Astrocyte (in vitro differentiated cells and primary cell): ENCODE data around the gene PNMA1. TPM values are rescaled to one million over a fixed set of nuclear protein-coding genes. Genes with fewer than 3 reads are reported as not detected.

Experiments used
- DNase-seq: peaks from one replicate; pipeline ENCODE4 v3.0.0-alpha.2; 2010; ENCODE audit warnings: low read depth
- FAIRE-seq: peaks from 2 replicates; lab custom pipeline; 2011; peaks lifted over from hg19 to GRCh38; lab: Jason Lieb, UNC
- H2AFZ ChIP-seq: 2 replicates; pipeline ENCODE4 v1.6.0; 2012; ENCODE audit warnings: low read depth, low read length, inconsistent platforms
- H3K27ac ChIP-seq: 2 replicates; pipeline ENCODE4 v1.5.1; 2011; ENCODE audit warnings: low read depth, low read length, inconsistent platforms
- H3K27me3 ChIP-seq: 2 replicates; pipeline ENCODE4 v1.6.0; 2011; ENCODE audit warnings: low read length, inconsistent platforms; ENCODE audit not compliant: insufficient read depth
- H3K36me3 ChIP-seq: 2 replicates; pipeline ENCODE4 v1.5.1; 2011; ENCODE audit warnings: low read length, inconsistent platforms; ENCODE audit not compliant: insufficient read depth
- H3K4me1 ChIP-seq: 2 replicates; pipeline ENCODE4 v1.5.1; 2011; ENCODE audit warnings: low read length, inconsistent platforms; ENCODE audit not compliant: insufficient read depth
- H3K4me2 ChIP-seq: 2 replicates; pipeline ENCODE4 v1.6.0; 2012; ENCODE audit warnings: low read length, inconsistent platforms
- H3K4me3 ChIP-seq: 2 replicates; pipeline ENCODE4 v1.5.1; 2011; ENCODE audit warnings: low read depth, mild to moderate bottlenecking, low read length, inconsistent platforms; ENCODE audit not compliant: insufficient read depth
- H3K79me2 ChIP-seq: 2 replicates; pipeline ENCODE4 v1.6.0; 2012; ENCODE audit warnings: mild to moderate bottlenecking, low read length, inconsistent platforms; ENCODE audit not compliant: insufficient read depth
- H3K9ac ChIP-seq: 2 replicates; pipeline ENCODE4 v1.6.0; 2012; ENCODE audit warnings: mild to moderate bottlenecking, low read length, inconsistent platforms
- H3K9me3 ChIP-seq: 2 replicates; pipeline ENCODE4 v1.5.1; 2012; ENCODE audit warnings: low read depth, mild to moderate bottlenecking, low read length, inconsistent platforms; ENCODE audit not compliant: insufficient read depth
- H4K20me1 ChIP-seq: 2 replicates; pipeline ENCODE4 v1.6.0; 2012; ENCODE audit warnings: low read length, inconsistent platforms; ENCODE audit not compliant: insufficient read depth
- H3K27ac Mint-ChIP-seq: one replicate; pipeline ENCODE4 v1.8.0; 2021; ENCODE audit warnings: mild to moderate bottlenecking, mixed read lengths; ENCODE audit not compliant: unreplicated experiment
- H3K27me3 Mint-ChIP-seq: one replicate; pipeline ENCODE4 v1.8.0; 2021; ENCODE audit warnings: low read depth, mixed read lengths; ENCODE audit not compliant: unreplicated experiment
- H3K36me3 Mint-ChIP-seq: one replicate; pipeline ENCODE4 v1.8.0; 2021; ENCODE audit warnings: low read depth, mixed read lengths; ENCODE audit not compliant: unreplicated experiment
- H3K4me1 Mint-ChIP-seq: one replicate; pipeline ENCODE4 v1.8.0; 2021; ENCODE audit warnings: low read depth, mixed read lengths; ENCODE audit not compliant: unreplicated experiment
- H3K4me3 Mint-ChIP-seq: one replicate; pipeline ENCODE4 v1.8.0; 2021; ENCODE audit warnings: mild to moderate bottlenecking, moderate library complexity, mixed read lengths; ENCODE audit not compliant: unreplicated experiment
- H3K9me3 Mint-ChIP-seq: one replicate; pipeline ENCODE4 v1.8.0; 2021; ENCODE audit warnings: mild to moderate bottlenecking, mixed read lengths; ENCODE audit not compliant: unreplicated experiment
- EZH2 ChIP-seq: IDR thresholded peaks from 2 replicates; pipeline ENCODE4 v1.6.1; 2012; ENCODE audit warnings: mild to moderate bottlenecking, low read length, inconsistent platforms; ENCODE audit not compliant: insufficient read depth
- total RNA-seq: library from RNA; stranded (reverse); gene quantifications from 2 replicates; pipeline ENCODE4 v1.2.1, GENCODE V29; 2021
- TF ChIP-seq, protein P1 (sequence below): IDR thresholded peaks from 2 replicates; pipeline ENCODE4 v1.5.1; 2011; ENCODE audit warnings: low read depth, mild to moderate bottlenecking, inconsistent platforms, low read length, moderate library complexity; ENCODE audit not compliant: insufficient read depth

Gene PNMA1
- total RNA-seq, 1 donor from 2014 or later: 67.4 TPM

DNA sequence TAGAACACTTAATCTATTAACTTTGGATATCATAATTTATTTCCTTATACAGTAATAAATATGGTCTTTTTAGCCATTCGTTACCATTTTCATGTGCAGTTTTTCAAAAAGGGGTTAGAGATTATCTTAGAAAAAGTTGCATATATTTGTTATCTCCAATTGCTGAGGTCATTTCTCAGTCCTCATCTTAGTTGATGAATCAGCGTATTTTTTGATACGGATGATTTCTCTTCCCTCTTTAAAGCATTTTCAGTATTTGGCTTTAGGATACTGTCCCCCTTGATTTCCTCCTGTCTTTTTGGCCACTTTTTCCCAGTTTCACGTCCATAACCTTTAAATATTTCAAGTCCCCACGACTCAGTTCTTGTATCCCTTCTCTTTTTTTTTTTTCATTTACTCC, 47.6 kb downstream of the PNMA1 start:
- no peak overlapping the region for H3K4me3 ChIP-seq
- no peaks in the 10 kb centered on the region for H3K27me3 ChIP-seq
- Mint-ChIP-seq H3K27ac (no peak overlapping the region), H3K9me3 (no peaks in the 10 kb centered on the region), H3K4me3 (no peak overlapping the region), H3K36me3 (peaks cover 2% of the 10 kb centered on the region), H3K27me3 (no peaks in the 10 kb centered on the region), H3K4me1 (peaks cover 21% of the 10 kb centered on the region)
- DNase-seq (no peak), FAIRE-seq (no peak)
- peaks cover 11% of the 10 kb centered on the region for H3K4me1 ChIP-seq
- TF ChIP-seq, protein P1, sequence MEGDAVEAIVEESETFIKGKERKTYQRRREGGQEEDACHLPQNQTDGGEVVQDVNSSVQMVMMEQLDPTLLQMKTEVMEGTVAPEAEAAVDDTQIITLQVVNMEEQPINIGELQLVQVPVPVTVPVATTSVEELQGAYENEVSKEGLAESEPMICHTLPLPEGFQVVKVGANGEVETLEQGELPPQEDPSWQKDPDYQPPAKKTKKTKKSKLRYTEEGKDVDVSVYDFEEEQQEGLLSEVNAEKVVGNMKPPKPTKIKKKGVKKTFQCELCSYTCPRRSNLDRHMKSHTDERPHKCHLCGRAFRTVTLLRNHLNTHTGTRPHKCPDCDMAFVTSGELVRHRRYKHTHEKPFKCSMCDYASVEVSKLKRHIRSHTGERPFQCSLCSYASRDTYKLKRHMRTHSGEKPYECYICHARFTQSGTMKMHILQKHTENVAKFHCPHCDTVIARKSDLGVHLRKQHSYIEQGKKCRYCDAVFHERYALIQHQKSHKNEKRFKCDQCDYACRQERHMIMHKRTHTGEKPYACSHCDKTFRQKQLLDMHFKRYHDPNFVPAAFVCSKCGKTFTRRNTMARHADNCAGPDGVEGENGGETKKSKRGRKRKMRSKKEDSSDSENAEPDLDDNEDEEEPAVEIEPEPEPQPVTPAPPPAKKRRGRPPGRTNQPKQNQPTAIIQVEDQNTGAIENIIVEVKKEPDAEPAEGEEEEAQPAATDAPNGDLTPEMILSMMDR: no peak
- TF ChIP-seq EZH2: no peak
- no peak overlapping the region for H3K27ac ChIP-seq
- no peak overlapping the region for H2AFZ ChIP-seq
- no peaks in the 10 kb centered on the region for H3K9me3 ChIP-seq
- no peak overlapping the region for H3K4me2 ChIP-seq
- H3K36me3 ChIP-seq: peaks cover 2% of the 10 kb centered on the region
- no peaks in the 10 kb centered on the region for H3K79me2 ChIP-seq
- no peak overlapping the region for H3K9ac ChIP-seq
- H4K20me1 ChIP-seq: no peaks in the 10 kb centered on the region

DNA sequence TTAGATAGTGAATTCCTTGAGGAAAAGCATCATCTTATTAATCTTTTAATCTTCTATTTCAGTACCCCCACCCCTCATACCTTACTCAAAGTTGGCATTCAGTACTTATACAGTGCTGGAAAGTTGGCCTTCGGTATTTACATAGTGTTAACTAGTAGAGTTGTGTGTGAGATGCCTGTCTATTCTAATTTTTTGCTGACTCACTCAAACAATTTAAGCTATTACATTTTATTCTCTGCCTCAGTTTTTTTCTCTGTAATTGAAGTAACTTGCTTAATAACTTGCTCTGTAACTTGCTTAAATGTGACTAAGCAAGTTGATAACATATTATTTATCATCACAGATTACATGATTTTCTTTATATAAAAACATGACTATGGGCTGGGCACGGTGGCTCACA, 49.1 kb downstream of the PNMA1 start:
- no peak overlapping the region for H2AFZ ChIP-seq

More for the DNA sequence above, 49.1 kb downstream of the PNMA1 start:
- Mint-ChIP-seq H3K27ac (no peak overlapping the region), H3K9me3 (no peaks in the 10 kb centered on the region), H3K27me3 (no peaks in the 10 kb centered on the region), H3K4me1 (peaks cover 21% of the 10 kb centered on the region), H3K4me3 (no peak overlapping the region), H3K36me3 (peaks cover 2% of the 10 kb centered on the region)
- FAIRE-seq (no peak), DNase-seq (no peak)
- H3K4me1 ChIP-seq: peaks cover 11% of the 10 kb centered on the region
- no peak overlapping the region for H3K4me3 ChIP-seq
- no peak overlapping the region for H3K9ac ChIP-seq
- H3K27me3 ChIP-seq: no peaks in the 10 kb centered on the region
- no peaks in the 10 kb centered on the region for H4K20me1 ChIP-seq
- H3K4me2 ChIP-seq: no peak overlapping the region
- H3K79me2 ChIP-seq: no peaks in the 10 kb centered on the region
- H3K9me3 ChIP-seq: no peaks in the 10 kb centered on the region
- peak overlapping the region; percentile 3 for H3K27ac ChIP-seq
- H3K36me3 ChIP-seq: peaks cover 1% of the 10 kb centered on the region
- TF ChIP-seq EZH2: no peak
- TF ChIP-seq, protein P1: no peak
